ENCODE measurements around the gene EDAR.
A peak's percentile ranks its signal among the peaks of the same experiment; 100 is the strongest.

Gene EDAR

DNA sequence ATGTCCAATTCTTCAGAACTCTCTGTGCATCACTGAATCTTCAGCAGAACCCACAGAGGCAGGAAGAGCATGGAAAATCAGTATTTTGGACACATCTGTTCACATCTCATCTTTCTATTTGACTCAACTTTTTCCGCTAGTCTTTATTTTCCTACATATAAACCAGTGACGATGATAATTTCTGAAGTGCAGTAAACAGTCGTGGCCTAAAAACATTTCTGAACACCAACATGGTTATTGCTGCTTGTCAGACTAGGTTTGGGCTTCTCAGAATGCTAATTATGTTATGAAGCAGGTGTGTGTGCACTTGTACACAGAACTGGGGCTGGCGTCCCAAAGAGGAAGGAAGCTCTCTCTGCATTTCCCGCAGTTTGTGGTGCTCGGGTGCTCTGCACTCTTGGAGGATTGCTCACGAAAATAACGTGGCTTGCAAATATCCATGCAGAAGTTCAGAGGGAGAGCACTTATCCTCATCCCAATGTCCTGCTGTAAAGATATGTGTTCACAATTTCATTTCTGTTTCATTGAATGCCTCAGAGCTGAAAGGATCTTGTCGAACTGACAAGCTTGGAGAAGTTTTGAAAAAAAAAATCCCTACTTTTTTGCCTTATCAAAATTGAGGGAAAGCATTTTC lies 50.8 kb downstream of the EDAR start:
- DNase-seq: no peak

DNA sequence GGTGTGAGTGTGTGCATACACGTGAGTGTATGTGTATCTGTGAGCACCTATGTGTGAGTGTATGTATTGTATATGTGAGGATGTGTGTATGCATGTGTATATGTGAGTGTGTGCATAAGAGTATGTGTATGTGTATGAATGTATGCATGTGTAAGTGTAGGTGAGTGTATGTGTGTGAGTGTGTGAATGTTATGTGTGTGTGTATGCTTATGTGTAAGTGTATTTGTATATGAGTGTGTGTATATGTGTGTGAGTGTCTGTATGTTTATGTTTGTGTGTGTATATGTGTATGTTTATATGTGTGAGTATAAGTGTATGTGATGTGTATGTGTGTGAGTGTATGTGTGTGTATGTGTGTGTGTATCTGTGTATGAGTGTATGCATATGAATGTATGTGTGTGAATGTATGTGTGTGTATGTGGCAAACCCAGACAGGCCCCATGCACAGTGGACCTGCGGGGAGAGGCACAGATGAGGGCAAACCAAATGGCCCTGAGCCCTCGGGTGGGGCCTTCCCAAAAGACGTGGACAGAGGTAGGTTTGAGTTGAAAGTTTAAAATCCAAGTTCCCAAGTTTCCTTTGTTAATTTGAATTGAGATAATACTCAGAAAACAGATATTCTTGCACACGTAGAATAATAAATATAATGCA lies 51.5 kb downstream of the EDAR start:
- no peak for DNase-seq

DNA sequence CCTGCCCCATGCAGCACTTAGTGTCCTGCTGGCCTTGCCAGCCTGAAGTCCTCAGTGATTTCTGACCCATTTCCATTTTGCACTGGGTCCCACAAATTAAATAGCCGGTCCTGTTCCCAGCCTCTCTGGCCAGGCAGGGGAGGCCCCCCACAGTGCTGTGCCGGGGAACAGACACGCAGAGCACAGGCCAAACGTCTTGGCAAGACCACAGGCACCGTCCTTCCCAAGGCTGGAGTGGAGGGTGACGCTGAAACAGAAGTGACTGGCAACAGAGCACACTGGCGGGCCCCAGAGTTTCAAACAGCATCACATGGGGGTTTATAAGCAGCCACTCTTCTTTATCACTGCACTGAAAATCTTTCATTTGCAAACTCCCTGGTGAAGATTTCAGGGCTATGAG lies 52.2 kb downstream of the EDAR start:
- DNase-seq: no peak

DNA sequence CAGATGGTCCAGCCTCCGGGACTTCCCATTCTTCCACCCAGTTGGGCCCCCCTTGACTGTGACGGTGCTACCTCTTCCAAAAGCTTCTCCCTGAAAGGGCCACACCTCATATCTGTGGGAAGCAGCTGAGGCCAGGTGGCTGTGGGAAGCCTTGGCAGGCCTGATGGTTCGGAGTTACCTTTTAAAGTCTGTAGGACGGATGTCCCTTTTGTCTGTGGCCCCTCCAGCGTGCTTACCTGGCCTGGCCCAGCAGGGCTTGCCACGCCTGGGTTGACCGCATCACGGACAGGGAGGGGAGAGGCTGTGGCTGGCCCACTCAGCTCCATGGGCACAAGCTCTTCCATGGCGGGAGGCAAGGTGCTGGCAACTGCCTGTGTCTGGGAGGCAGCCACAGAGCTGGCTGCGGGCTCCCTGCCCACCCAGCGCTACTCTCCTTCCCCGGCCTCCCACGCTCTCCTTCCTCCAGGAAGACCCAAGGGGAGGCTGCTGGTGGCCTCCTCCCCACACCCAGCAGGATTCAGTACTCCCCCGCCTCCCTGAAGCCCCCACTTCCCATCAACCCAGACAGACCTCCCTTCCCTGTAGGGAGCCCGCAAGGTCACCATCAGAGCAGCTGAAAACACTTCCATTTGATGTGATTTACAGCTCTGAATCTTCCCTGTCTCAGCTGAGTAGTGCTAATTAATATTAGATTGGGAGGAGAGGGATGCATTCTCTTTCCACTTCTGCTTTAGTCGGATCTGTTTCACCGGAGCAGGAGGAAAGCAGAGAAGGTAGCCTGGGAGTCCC lies 52.8 kb downstream of the EDAR start:
- no peak for DNase-seq

DNA sequence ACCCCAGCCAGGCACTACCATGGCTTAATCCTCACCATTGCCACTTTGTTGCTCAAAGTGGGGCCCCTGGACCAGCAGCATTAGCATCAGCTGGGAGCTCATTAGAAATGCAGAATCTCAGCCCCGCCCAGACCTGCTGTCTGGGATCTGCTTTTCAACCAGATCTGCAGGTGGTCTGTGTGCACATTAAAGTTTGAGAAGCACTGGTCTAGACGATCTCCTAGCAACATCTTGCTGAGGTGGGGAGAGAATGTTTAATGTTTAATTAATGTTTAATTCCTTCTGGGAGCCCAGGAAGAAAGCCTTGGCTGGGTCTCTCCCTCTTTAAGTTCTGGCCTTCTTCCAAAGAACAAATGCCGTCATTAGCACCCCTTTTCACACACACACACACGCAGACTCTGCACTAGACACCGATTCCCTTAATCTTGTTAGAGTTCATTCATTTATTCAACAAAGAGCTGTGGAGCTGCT lies 53.7 kb downstream of the EDAR start:
- peak in 1 of 2 experiments; percentile 6 for DNase-seq

DNA sequence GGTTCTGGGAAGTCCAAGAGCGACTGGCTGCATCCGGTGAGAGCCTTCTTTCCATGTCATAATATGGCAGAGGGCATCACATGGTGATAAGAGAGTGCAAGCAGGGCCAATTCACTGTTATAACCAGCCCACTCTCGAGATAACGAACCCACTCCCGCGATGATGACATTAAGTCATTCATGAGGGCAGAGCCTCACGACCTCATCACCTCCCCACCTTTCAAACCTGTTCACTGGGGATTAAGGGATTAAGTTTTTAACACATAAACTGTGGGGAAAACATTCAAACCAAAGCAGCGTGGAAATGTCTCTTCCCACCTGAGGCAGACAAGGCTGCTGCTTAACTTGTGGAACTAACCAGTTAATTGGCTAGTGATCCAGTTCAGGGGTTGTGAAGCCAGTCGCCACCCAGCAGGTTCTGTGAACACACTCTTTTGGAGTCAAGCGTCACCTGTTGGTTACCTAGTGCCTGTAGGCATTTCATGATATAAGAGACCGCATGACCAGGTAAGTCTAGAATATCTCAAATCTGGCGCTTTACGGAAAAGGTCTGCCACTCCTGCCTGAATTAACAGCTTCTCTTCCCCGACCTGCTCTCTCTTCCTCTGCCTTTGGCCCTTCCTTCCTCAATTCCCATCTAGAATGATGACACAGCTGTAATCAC lies 54.3 kb downstream of the EDAR start:
- DNase-seq: no peak

DNA sequence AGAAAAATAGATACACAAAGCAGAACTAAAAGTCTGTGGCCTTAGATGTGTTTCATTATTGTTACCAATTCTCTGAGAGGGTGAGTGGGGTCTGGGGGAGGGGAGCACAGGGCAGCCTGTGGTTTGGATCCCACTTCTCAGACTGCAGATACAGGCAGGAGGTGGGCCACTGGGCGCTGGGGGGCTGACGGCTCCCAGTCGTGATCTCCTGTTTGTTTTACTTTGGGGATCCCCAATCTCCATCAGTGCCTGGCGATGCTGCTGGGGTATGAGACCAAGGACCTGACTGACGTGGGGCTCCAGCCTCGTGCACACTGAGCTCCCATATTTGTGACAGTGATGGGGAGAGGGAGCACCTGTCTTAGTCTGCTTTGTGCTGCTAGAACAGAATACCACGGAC lies 54.9 kb downstream of the EDAR start:
- DNase-seq: no peak

DNA sequence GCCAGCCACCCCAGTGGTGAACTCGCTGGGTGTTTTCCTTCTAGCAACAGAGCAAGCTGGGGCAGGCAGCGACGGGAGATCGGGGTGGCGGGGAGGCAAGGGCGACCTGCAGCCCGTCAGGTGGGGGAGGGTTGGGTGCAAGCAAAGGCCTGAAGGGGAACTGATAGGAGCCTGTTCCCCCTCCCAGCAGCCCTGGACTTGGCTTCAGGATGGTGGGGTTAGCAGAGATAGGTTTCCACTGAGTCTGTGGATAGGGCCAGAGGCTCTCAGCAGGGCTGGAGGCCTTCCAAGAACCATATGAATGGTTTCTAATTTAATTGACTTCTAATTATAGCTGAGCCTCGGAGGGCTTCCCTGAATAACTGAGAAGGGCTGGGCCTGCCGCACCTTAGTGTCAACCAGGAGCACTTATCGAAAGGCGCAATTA lies 55.3 kb downstream of the EDAR start:
- DNase-seq: no peak

DNA sequence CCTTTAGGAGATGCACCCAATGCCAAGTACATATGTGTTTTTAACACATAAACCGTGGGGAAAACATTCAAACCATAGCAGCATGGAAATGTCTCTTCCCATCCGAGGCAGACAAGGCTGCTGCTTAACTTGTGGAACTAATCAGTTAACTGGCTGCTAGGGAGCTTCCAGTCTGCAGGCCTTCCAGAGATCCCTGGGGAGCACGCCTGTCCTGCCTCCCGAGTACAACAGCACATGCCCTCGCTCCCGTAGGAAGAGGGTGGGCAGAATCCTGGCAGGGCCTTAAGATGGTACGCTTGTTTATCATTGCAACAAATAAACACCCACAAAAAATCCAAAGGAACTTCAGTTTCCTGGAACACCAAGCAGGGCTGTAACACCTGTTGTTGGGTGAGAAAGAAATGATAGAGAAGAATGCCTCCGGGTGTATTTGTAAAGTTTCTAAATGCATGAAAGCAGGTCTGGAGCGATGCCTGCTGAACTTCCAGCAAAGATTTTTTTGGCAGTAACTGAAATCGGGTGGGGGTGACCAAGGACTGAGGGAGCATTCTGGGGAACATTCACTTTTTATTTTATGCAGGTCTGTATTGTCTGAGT lies 56.2 kb downstream of the EDAR start:
- peak in 1 of 2 experiments; percentile 36 for DNase-seq

DNA sequence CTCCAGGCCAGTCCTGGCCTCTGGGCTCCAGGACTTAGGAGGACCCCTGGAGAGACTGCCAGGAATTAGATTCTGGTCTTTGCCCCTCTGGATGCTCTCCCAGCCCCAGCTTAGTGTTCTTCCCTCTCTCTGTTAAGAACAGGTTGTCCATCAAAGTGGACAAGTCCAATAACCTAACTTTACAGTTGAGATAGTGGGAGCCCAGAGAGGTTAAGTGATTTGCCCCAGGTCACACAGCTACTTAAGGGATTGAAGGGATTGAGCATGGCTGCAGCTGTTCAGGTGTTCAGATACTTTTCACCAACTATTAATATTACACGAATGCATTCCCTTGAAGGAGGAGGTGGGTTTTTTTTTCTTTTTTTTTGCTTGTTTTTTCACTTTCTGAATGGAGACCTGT lies 57.6 kb downstream of the EDAR start:
- no peak for DNase-seq

DNA sequence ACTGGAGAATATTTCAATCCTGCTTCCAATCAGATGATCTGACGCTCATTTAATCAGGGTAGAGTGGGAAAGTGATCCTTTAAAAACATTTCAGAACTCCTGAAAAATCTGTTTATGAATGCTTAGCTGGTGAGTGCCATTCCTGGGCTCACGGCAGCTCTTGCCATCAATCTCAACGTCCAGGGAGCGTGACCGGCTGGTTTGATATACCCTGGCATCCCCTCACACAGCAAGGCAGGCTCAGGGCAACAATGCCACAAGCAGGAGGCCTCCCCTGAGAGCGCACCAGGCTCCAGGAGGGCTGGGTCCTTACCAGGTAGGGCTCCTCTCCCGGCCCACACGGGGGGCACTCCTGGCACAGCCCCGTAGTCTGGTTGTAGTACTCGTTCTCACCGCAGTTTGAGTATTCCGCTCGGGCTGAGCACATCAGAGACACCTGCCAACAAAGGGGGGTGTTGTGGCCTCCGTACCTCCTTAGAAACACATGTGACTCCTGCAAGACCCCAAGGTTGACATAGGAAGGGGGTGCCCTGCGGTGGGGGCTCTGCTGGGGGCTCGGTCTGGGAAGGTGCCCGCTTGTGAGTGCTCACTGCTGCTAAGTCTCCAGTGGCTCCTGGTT lies 59.1 kb downstream of the EDAR start:
- DNase-seq: no peak

DNA sequence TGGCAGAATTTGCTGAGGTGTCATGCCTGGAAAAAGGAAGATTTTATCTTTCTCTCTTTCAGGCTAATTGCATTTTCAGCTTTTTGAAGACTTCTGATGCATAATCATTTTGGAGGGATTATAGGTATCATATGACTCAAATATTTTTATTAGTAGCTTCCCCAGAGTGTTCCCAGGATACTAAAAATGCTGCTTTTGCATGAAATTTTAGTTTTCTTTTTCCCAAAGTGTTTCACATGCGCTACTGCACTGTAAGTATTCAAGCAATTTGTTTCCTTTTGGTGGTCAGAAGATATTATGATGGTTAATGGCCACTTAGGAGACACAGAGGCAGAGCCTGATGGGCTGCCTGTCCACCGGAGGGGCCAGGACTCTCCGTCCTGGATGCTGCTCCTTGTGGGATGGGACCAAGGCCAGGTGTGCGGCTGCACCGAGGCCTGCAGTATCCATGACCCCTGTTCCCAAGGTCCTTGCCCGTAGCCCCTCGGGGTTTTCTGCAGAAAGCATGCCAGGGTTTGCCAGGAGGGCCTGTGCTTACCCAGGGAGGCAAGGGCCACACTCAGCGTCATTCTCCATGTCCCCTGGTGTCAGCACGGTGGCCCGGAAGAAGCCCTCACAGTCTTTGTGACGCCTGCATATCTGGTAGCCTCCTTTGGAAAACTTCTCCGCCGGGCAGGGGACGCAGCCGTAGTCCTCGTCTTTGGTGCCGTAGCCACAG lies 60.2 kb downstream of the EDAR start:
- DNase-seq: no peak

DNA sequence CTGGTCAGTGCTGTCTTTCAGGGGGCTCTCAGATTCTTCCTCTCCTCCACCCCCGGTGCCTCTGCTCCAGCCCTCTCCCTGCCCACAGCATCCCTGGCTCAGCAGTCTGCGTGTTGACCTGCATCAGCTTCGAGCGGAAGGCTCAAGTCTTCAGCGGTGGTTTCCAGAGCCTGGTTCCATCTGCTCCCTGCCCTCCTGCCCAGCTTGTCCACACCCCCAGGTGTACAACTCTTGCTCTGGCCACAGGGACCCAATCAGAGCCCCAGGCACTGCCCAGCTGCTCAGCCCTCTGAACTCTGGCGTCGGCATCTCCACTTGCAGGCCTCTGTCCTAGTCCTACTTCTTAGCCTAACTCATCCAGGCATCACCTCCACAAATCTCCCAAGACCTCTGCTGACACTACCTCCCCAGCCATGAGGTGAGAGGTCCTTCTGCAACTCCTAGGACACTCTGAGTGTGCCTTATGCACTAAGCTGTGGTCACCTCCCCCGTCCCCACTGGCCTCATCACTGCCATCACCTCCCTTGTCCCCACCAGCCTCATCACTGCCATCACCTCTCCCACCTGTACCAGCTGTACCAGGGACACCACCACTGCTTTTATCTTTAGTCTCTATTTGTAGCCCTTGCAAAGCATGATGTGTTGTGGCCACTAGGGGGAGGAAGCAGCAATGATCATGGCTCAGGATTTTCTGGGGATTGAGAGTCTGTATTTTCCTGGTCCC lies 60.9 kb downstream of the EDAR start:
- peak in 1 of 2 experiments; percentile 65 for DNase-seq

DNA sequence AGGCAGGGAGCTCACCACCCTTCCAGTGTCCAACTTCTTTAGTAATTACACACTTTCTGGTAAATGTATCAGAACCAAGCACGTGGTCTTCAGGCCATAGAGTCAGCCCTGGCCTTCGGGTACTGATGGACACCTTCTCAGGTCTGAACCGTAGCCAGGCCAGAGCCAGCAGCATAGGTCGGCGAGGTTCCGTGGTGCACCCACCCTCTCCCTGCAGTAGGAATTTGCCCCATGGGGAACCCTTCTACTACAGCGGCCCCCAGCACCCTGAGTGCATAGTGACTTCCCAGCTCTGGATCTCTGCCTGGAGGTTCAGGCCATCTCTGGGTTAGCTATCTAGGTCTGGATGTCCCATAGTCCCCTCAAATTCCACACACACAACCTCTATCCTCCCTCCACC lies 61.6 kb downstream of the EDAR start:
- no peak for DNase-seq

DNA sequence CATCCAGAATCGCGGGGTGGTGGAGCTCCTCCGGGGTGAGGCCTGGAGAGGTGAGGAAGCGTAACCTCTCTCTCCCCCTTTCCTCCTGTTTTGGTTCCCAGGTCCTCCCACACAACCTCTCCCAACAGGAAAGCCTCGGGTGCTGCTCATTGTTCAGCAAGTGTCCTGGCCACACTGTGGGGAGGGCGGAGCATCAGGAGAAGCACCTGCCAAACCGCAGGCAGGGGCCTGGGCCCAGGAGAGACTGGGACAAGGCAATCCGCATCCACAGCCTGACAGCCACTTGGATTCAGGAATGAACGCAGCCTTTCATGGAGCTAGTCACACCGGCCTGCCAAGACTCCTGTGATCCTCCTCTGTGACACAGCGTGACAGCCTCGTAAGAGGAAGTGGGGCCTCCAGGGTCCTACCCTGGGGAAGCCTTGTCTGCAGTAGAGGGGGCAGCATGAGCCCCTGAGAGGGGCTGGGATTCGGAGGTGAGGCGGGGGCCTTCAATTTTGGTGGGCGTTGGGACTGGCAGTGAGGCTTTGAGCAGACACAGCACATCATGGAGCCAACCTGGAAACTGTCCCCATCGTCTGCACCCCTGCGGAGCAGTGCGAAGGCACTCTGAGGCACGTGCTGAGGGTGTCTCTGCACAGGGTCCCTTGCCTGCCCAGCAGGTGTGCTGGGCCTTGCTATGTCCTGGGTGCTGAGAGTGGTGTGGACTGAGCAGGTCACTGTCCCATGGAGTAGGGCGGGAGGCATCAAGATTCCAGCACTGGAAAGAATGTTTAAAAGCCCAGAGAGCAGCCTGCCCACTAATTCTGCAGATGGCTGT lies 62.2 kb downstream of the EDAR start:
- peak in 1 of 2 experiments; percentile 51 for DNase-seq

DNA sequence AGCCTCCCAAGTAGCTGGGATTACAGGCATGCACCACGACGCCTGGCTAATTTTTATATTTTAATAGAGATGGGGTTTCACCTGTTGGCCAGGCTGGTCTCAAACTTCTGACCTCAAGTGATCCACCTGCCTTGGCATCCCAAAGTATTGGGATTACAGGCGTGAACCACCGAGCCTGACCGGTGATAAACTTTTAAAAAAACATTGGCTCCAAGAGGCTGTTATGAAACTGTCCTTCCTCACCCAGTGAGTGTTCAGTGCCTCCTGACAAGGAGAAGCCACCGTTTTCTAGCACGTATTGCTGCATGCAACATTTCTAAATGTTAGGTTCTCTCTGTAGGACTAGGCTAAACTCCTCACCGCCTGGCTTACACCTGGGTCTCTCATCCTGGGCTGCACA lies 63.3 kb downstream of the EDAR start:
- no peak for DNase-seq

DNA sequence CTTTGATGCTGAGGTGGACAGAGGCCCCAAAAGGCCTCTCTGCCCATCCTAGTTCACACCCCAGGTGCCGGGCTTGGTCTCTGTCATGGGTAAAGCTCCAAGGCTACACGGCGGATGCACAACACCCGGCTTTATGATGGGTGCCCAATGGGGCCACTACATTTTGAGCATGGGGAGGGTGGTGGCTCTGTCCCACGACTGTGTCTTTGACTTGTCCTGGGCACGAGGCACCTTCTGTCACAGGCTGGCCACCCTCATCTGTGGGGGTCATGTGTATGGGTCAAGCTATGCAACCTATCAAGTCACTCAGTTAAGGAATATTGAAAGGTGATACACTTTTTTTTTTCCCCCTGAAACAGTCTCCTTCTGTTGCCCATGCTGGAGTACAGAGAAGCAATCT lies 63.7 kb downstream of the EDAR start:
- no peak for DNase-seq

DNA sequence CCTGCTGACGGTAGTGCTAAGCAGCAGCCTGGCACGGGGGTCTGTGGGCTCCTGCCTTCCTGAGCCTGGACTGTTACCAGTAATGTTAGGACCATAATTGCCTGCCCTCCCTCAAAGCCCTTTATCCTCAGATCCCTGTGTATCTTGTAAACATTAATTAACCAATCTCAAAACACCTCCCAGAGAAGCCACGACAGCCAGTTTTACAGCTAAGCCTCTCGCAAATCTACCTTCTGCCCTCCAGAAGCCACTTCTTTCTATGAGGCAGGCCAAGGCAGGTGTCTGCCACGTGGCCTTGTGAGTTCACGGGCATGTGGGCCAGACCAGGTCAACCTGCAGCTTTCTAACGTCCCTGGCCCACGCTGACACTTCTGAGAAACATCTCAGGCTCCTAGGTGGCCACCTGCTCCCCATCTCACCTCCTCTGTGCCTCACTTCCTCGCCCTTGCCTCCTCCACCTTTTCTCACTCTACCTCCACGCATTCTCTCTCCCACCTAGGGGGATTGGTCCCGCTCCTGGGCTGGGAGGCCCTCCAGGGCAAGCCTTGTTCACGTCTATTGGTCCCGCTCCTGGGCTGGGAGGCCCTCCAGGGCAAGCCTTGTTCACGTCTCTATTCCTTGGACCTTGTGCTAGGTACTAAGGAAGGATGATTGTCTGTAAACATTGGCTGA lies 64.3 kb downstream of the EDAR start:
- DNase-seq: no peak

DNA sequence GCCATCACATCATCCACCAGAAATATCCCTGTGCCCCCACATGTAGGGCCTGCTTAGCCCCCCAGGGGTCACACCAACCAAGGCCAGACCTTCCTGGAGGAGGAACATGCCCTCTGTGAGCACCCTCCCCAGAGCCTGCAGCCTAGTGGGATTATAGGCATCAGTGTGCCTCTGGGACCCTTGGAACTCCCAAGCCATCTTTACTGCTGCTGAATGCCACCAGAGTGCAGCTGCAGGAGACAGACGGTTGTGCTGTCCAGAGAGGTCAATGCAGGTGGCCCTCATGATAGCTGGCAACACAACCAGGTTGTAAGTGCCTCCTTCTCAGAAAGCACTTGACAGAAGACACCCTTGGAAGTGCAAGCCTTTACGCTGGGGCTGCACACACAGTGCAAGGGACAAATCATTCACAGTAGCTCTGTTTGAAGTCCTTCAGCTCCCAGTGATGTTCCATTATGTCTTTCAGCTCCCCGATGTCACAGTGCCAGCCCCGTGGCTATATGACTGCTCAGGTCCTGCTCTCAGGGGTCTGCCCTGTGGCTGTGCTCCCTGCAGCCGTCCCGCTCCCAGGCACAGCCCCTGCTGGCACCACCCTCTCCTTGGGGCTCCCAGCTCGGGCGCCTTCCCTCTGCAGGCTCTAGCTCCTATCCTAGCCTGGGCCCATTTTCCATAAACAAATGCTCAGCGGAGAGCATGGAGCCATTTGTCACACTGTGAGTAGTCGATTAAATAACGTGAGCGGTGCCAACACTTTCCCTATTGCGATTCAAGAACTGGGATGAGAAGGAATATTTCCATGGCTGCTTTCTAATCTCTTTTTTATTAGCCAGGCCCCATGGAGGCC lies 65.1 kb downstream of the EDAR start:
- DNase-seq: no peak

Measured in NCI-H526 (cell line).